ENCODE measurements around the gene VAT1L.
A peak's percentile ranks its signal among the peaks of the same experiment; 100 is the strongest.

VAT1L gene

GRCh38 chr16:77790009-77790372 lies 1.6 kb downstream of the VAT1L start:
- Mint-ChIP-seq H3K4me3 (peak overlapping the region; percentile 92), H3K9me3 (no peaks in the 10 kb centered on the region), H3K36me3 (ENCODE audit: low read depth) (no peaks in the 10 kb centered on the region), H3K4me1 (peaks cover 36% of the 10 kb centered on the region), H3K27me3 (ENCODE audit: low read depth, poor library complexity) (peaks cover 66% of the 10 kb centered on the region), H3K27ac (no peak overlapping the region)
- no peak for TF ChIP-seq CTCF (IDR thresholded peaks at IDR 0.05)
- no peak for DNase-seq

- DNase-seq: no peak
- peaks cover 65% of the 10 kb centered on the region for H3K27me3 Mint-ChIP-seq (ENCODE audit: low read depth, poor library complexity)
- H3K27ac Mint-ChIP-seq: no peak overlapping the region
- no peaks in the 10 kb centered on the region for H3K36me3 Mint-ChIP-seq (ENCODE audit: low read depth)
- no peak overlapping the region for H3K4me3 Mint-ChIP-seq
- no peak for TF ChIP-seq CTCF (IDR thresholded peaks at IDR 0.05)
- peaks cover 36% of the 10 kb centered on the region for H3K4me1 Mint-ChIP-seq
- no peaks in the 10 kb centered on the region for H3K9me3 Mint-ChIP-seq
These were observed 2.5 kb downstream of the VAT1L start for GRCh38 chr16:77790912-77791311.

- Mint-ChIP-seq H3K27me3 (ENCODE audit: low read depth, poor library complexity) (peaks cover 43% of the 10 kb centered on the region), H3K27ac (no peak overlapping the region), H3K4me1 (peaks cover 44% of the 10 kb centered on the region), H3K9me3 (no peaks in the 10 kb centered on the region), H3K36me3 (ENCODE audit: low read depth) (no peaks in the 10 kb centered on the region), H3K4me3 (no peak overlapping the region)
- no peak for DNase-seq
- TF ChIP-seq CTCF (IDR thresholded peaks at IDR 0.05): no peak
These were observed 5.1 kb downstream of the VAT1L start for GRCh38 chr16:77793417-77793816.

DNA sequence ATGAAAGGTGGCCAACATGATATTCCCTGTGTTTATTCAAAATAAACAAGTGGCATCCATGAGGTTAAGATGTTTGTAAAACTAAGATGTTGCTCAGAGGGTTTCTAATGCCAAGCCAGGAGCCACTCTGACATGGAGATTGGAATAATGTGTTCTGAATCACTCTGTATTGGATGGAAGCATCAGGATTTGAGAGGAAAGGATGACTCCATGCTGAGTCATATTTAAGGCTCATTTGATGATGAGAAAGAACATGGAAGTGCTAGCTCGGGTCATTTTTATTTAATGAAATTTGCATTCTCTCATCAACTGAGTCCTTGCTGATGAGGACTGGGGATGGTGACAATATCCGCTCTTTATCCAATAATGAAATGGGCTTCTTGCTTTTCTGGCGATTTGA lies 6.2 kb downstream of the VAT1L start:
- Mint-ChIP-seq H3K4me3 (no peak overlapping the region), H3K27me3 (ENCODE audit: low read depth, poor library complexity) (peaks cover 40% of the 10 kb centered on the region), H3K36me3 (ENCODE audit: low read depth) (no peaks in the 10 kb centered on the region), H3K4me1 (peaks cover 48% of the 10 kb centered on the region), H3K9me3 (no peaks in the 10 kb centered on the region), H3K27ac (no peak overlapping the region)
- DNase-seq: no peak
- TF ChIP-seq CTCF (IDR thresholded peaks at IDR 0.05): no peak

DNA sequence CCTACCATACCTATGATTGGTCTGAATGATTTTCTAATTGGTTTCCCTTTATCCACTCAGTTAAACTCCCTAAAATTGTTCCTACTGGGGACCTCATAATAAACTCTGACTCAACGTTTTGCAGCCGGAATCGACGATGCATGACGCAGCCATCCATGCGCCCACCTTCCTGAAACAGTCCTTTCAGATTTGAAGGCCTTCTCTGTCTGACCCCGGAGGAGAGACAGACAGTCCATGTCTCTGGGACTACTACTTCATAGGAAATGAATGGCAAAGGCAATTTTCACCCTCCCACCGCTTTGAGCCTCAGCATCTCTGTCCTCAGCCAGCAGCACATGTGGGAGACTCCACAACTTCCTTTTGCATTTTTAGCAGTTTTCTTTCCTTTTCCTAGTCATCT lies 13.5 kb downstream of the VAT1L start:
- H3K27me3 Mint-ChIP-seq (ENCODE audit: low read depth, poor library complexity): peaks cover 26% of the 10 kb centered on the region
- peaks cover 46% of the 10 kb centered on the region for H3K4me1 Mint-ChIP-seq
- no peaks in the 10 kb centered on the region for H3K36me3 Mint-ChIP-seq (ENCODE audit: low read depth)
- DNase-seq: no peak
- TF ChIP-seq CTCF (IDR thresholded peaks at IDR 0.05): no peak
- H3K9me3 Mint-ChIP-seq: peaks cover 2% of the 10 kb centered on the region
- H3K4me3 Mint-ChIP-seq: no peak overlapping the region
- H3K27ac Mint-ChIP-seq: no peak overlapping the region

- Mint-ChIP-seq H3K36me3 (ENCODE audit: low read depth) (peaks cover 4% of the 10 kb centered on the region), H3K27ac (no peak overlapping the region), H3K4me3 (no peak overlapping the region), H3K4me1 (peaks cover 15% of the 10 kb centered on the region), H3K27me3 (ENCODE audit: low read depth, poor library complexity) (peaks cover 12% of the 10 kb centered on the region), H3K9me3 (peaks cover 31% of the 10 kb centered on the region)
- no peak for DNase-seq
- no peak for TF ChIP-seq CTCF (IDR thresholded peaks at IDR 0.05)
These were observed 17.0 kb downstream of the VAT1L start for GRCh38 chr16:77805398-77805797.
